Hematopoietic multipotent progenitor cell (in vitro differentiated cells): ENCODE measurements around the gene TMEM132E. TPM values are rescaled to one million over a fixed set of nuclear protein-coding genes. Genes with fewer than 3 reads are reported as not detected.

Experiments
- DNase-seq, 3 donors: peaks; one replicate each; pipeline ENCODE4 v3.0.0-alpha.2; 2011 to 2015; ENCODE audit warnings: low read depth in 2 of 3, low spot score in 2 of 3
- total RNA-seq: library from RNA; depleted of rRNA; stranded (reverse); fragments of >200 nt; gene quantifications from one replicate; pipeline ENCODE4 v1.2.3, GENCODE V29; 2012

TMEM132E gene
- total RNA-seq, 1 donor: 0.27 TPM

DNA sequence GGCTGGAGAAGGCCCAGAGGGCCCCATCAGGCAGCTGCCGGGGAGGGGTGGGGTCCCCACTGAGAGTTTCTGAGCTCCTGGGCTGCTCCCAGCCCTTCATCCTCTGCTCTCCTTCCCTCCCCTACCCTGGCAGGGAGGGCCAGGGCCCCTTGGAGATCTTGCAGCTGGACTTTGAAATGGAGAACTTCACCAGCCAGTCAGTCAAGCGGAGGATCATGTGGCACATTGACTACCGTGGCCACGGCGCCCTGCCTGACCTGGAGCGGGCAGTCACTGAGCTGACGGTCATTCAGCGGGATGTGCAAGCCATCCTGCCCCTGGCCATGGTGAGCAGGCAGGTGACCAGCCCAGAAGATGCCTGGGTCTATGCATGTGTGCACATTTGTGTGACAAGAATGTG is 49.5 kb downstream of the TMEM132E start:
- no peak for DNase-seq

DNA sequence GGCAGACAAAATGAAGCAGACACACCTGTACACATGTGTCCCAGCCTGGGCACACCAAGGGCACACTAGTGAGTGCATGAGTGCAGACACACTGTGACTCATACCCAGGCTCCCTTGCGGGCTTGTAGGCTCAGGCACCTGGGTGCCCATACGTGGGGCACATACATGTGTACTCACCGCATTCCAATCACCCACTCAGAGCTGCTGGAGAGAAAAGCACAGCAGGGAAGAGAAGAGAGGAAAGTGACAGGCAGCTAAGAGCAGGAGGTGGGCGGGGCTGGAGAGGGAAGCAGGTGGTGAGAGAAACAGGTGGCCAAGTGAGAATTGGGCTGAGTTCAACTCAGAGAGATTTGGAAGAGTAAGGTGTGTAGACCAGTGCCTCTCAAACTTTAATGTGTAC is 54.0 kb downstream of the TMEM132E start:
- DNase-seq: no peak

DNA sequence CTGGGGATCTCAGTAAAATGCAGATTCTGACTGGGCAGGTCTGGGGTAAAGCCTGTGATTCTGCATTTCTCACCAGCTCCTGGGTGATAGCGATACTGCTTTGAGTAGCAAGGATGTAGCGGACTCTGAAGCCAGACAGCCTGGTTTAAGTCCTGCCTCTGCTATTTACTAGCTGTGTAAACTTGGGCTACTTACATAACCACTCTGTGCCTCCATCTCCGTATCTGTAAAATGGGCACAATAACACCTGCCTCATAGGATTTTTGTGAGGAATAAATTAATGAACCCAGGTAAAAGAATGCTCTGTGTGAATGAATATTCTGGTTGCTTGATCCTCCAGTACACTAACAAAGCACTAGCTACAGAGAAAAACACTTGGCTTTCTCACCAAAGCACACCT is 54.4 kb downstream of the TMEM132E start:
- DNase-seq: no peak

- DNase-seq: no peak
Observed at GRCh38 chr17:34634551-34635160, 55.3 kb downstream of the TMEM132E start.

GRCh38 chr17:34635876-34636275 is 56.5 kb downstream of the TMEM132E start:
- DNase-seq: no peak

DNA sequence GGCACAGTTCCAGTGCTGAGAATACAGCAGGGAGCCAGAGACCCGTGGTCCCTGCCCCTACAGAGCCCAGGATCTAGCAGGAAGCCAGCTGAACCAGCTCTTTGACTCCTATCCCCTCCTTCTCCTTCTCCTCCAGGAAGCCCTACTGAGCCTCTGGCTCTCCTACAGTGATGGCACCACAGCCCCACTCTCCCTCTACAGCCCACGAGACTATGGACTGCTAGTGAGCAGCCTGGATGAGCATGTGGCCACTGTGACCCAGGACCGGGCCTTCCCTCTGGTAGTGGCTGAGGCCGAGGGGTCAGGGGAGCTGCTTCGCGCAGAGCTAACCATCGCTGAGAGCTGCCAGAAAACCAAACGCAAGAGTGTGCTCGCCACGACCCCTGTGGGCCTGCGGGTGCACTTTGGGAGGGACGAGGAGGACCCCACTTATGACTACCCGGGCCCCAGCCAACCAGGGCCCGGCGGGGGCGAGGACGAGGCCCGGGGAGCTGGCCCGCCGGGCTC is 57.7 kb downstream of the TMEM132E start:
- no peak for DNase-seq

DNA sequence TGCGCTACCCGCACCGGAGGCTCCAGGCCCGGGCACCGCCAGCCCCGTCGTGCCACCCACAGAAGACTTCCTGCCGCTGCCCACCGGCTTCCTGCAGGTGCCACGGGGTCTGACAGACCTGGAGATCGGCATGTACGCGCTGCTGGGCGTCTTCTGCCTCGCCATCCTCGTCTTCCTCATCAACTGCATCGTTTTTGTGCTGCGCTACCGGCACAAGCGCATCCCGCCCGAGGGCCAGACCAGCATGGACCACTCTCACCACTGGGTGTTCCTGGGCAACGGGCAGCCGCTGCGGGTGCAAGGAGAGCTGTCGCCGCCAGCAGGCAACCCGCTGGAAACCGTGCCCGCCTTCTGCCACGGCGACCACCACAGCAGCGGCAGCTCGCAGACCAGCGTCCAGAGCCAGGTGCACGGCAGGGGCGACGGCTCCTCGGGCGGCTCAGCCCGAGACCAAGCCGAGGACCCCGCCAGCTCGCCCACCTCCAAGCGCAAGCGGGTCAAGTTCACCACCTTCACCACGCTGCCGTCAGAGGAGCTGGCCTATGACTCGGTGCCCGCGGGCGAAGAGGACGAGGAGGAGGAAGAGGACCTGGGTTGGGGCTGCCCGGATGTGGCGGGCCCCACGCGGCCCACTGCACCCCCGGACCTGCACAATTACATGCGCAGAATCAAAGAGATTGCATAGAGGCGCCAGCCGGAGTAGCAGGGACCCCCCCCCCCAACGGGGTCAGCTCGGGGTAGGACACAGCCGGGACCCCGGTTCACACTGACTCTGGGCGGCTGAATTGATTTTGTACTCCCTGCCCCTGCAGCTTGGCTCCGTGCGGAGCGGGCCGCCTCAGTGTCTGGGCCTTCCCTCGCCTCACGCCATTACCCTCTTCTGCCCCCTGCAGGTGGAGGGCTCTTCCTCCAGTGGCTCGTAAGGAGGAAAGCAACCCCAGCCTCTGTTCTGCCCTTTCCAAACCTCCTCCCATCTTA is 58.5 kb downstream of the TMEM132E start:
- DNase-seq: peak; percentile 62 to 90 (median 80)

DNA sequence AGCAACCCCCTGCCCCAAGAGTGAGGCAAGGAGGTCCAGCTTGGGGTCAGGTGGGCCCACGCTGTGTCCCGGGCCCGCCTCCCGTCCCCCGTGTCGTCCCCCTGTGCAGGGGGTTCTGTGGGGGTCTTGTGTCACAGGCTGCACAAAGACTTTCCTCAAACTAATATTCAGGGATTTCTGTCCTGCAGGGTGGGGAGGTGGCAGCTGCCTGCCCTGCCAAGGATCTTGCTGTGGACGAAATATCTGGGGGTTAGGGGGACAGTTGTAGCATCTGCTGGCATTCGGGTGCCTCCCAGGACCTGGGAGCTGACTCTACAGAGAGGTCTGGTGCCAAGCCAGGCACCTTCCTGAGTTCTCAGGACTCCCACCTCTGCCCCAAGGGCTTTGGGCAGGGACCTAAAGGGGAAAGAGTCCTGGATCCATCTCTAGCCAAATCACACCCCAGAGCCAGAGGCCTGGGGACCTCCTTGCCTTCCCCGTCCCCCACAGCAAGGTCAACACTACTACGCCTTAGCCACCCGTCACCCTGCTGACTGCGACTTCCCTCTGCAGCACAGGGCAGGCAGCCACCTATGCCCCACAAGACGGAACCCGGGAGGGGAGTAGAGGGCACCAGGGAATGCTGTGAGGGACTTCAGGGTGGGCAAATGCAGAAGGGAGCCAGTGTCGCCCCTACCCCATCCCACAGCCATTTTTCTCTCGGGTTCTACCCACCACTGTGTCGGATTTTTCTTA is 59.3 kb downstream of the TMEM132E start:
- DNase-seq: no peak

DNA sequence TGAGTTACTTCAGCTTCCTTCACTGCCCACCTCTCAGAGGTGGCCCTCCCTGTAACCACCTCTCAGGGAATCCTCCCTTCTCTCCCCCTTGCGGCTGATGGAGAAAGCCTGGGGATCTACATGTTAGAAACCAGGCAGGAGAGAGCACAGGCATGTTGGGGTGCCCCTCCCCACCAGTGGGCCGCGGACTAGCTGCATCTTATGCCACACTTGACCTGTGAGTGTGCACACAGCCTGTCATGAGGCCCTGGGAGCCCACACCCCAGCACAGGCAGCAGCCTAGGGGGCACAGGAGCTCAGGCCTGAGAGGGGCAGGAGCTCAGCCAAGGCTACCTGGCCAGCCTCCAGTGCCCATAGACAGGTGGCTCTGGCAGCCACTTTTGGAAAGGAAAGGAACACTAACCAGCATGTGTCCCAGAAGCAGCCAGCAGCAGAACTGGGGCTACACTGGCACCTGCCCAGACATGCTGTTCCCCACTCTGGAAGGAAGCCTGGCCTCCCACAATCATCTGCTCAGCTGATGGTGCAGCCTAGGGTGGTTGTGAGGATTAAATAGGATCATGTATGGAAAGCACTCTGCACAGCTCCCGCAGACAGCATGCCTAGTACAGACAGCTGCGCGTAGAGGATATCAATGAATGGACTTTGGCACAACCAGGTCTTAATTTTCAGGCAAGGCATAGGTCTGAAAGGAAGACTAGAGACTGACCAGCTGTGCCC is 60.5 kb downstream of the TMEM132E start:
- DNase-seq: no peak

DNA sequence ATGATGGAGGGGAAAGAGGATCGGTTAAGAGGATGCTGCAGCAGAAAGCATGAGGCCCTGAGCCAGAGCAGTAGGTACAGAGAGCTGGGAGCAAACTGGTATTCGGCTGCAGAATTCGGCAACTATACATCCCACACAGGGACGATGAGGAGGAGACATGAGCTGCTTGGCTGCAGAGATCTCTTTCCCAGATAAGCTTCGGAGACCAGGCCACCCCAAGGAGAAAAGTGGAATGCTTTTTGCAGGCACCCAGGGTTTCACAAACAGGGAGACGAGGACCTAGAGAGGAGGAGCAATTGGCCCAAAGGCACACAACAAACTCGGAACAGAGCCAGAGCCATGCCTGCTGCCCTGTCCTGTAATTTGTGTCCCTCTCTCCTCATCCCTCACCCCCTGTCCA is 62.0 kb downstream of the TMEM132E start:
- no peak for DNase-seq

DNA sequence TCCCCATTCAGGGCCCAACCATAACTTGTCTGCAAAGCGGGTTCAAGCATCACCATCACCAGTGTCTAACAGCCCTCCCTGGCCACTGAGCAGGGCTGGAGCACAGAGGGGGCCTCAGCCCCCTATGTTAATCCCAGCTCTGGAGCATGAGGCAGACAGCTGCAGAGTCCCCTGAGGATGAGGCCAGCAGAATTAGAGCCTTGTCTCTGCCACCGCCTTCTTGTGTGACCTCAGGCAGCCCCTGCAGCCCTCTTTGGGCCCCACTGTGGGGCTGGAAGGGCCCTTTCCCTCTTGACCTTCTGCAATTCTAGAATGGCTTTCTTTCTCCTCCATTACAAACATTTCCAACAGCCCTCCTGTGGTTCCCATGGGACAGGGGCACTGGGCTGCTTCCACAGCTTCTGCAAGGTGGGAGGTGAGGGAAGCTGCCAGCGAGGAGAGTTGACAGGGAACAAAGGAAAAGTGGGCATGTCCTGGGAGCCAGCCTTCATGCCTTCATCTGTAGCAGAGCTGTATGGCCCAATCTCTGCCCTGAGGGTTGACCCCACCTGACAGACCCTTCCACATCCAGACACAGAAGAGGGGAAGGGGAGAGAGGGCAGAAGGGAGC is 65.7 kb downstream of the TMEM132E start:
- no peak for DNase-seq

- peak in 1 of 3 donors; percentile 73 for DNase-seq
Observed at GRCh38 chr17:34645594-34645993, 66.2 kb downstream of the TMEM132E start.

DNA sequence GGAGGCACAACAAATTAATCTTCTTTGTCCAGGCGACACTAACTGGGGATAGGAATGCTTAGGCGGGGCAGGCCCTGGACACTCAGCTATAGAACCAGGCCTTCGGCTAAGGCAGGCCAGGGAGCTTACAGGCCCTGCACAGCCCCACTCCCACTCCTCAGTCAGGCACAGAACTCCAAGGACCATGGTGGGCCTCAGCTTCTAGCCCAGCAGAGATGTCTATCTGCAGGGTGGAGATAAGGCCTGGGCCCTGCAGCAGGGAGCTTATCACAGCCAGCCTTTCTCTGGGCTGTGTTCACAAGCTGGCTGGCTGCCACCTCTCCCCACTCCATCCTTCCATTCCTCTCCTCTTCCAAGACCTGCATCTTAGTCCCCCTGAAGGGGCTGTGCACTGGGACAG is 68.1 kb downstream of the TMEM132E start:
- no peak for DNase-seq

GRCh38 chr17:34650051-34650750 is 70.8 kb downstream of the TMEM132E start:
- no peak for DNase-seq

- DNase-seq: no peak
Observed at GRCh38 chr17:34651402-34651811, 72.0 kb downstream of the TMEM132E start.

DNA sequence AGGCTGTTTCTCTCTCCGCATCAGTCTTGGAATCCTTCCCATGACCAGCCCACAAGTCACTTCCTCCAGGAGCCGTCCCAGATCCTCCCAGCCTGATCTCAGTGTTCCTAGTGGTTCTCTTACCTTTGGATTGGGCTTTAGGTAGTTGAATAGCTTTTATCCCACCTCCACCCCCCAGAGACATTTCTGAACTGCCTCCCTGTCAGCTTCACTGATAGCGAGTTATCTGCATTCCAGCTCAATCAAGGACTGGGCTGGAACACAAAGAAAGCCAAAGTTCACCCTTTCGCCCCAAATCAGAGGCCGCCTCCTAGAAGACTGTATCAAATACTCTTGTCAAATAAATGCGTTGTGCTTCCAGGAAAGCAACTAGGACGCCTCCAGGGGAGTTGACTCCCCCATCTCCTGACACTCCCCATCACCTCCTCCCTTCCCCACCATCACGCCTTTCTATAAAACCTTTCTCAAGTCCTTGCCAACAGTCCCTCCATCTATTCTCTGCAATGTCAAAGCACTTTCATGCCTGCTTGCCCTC is 72.7 kb downstream of the TMEM132E start:
- DNase-seq: no peak

DNA sequence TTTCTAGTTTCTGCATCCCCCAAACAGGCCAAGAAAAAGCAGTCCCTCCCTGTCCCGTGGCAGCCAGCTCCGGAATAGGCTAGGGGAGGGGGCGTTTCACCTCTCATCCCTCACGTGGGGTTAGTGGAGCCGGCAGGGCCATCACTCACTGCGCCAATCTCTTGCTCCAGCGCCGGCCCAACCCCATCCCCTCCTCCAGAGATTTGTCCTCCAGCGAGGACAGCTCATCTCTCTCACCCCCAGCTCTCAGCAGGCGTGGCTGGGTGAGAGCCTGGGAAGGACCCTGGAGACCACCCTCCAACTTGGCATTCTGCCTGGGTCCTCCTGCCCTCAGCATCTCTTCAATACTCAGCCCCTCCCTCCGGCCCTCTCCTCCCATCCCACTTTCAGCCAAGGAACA is 74.1 kb downstream of the TMEM132E start:
- no peak for DNase-seq

- peak in 2 of 3 donors; percentile 18 to 68 for DNase-seq
Observed at GRCh38 chr17:34654276-34654880, 75.0 kb downstream of the TMEM132E start.

DNA sequence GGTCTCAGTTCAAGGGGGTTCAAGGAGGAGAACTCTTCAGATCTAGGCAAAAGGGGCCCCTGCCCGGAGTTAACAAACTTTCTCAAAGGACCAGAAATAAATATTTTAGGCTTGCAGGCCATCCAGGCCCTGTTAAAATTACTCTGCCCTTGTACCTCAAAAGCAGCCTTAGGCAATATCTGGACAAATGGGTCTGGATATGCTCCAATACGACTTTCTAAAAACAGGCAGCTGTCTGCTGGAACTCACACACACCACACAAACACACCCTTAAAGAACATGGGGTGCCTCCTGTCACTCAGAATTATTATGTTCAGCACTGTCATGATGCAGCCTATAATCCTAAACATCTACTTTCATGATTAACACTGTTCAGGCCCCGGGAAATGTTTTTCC is 75.5 kb downstream of the TMEM132E start:
- DNase-seq: no peak
